ENCODE results near the gene ADCK1. TPM values are rescaled to one million over a fixed set of nuclear protein-coding genes. Genes with fewer than 3 reads are reported as not detected.

ADCK1 gene
- total and polyA plus RNA-seq, 2 experiments from 2014 or later: 6.7 to 11.2 TPM

DNA sequence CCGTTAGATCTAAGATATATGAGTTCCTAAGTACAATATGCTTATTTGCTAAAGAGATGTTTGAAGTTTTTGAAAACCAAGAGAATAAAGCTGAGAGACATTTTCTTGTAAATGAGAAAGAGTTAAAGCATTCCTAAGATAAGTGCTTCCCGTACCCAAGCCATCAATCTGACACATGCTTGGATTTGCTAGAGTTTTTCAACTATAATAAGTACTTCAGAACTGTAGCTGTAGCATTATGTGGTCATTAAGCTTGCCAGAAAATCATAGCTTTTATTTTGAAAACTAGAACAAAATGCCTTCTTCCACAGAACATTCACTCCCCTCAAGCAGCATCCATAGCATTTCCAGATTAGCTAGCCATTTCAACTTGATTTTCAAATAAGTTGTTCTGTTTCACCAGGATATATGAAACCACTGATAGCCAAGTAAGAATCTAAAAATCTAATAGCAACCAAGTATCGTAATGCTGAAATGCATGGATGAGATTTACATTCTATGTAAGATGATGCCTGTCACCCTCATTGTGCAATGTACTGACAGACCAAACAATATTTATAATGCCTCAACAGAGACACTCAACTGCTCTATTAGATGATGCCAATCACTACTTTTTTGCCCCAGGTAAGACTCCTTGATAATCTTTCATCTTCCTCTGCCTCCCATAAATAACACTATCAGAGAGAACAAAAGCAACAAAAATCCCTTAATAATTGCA is 47.0 kb upstream of the ADCK1 start:
- Histone ChIP-seq H3K36me3 (ENCODE audit: insufficient read depth) (peaks cover 56% of the 10 kb centered on the region), H3K4me1 (ENCODE audit: insufficient read depth) (no peaks in the 10 kb centered on the region), H3K27me3 (ENCODE audit: insufficient read depth) (no peaks in the 10 kb centered on the region), H2AFZ (no peak overlapping the region), H4K20me1 (replicated peaks; ENCODE audit: insufficient read depth) (peaks cover 37% of the 10 kb centered on the region; the same call in 1 of the 2 replicates), H3K4me3 (no peak overlapping the region), H3K27ac (ENCODE audit: low read depth) (no peak overlapping the region), H3K4me2 (no peak overlapping the region), H3F3A (replicated peaks; ENCODE audit: low read depth) (no peaks in the 10 kb centered on the region), H3K9me2 (ENCODE audit: insufficient read depth) (no peaks in the 10 kb centered on the region), H3K79me2 (replicated peaks; ENCODE audit: insufficient read depth) (peaks cover 45% of the 10 kb centered on the region)
- no peaks in the 10 kb centered on the region for H3K4me1 Mint-ChIP-seq
- no peak for TF ChIP-seq JUNB (IDR thresholded peaks at IDR 0.05; ENCODE audit: unreplicated experiment)
- TF ChIP-seq EZH2 (IDR thresholded peaks at IDR 0.05; ENCODE audit: low read depth, unreplicated experiment): no peak
- TF ChIP-seq ZNF331 (CRISPR knock-in tag; IDR thresholded peaks at IDR 0.05; ENCODE audit: low read depth): no peak
- TF ChIP-seq, protein P1, sequence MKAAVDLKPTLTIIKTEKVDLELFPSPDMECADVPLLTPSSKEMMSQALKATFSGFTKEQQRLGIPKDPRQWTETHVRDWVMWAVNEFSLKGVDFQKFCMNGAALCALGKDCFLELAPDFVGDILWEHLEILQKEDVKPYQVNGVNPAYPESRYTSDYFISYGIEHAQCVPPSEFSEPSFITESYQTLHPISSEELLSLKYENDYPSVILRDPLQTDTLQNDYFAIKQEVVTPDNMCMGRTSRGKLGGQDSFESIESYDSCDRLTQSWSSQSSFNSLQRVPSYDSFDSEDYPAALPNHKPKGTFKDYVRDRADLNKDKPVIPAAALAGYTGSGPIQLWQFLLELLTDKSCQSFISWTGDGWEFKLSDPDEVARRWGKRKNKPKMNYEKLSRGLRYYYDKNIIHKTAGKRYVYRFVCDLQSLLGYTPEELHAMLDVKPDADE (IDR thresholded peaks at IDR 0.05): no peak
- no peak for TF ChIP-seq CREB1 (CRISPR knock-in tag; IDR thresholded peaks at IDR 0.05; ENCODE audit: low read depth)
- TF ChIP-seq EZH2phosphoT487 (IDR thresholded peaks at IDR 0.05; ENCODE audit: unreplicated experiment): no peak
- no peak for TF ChIP-seq NANOG (IDR thresholded peaks at IDR 0.05; ENCODE audit: borderline replicate concordance)
- TF ChIP-seq, protein P2, sequence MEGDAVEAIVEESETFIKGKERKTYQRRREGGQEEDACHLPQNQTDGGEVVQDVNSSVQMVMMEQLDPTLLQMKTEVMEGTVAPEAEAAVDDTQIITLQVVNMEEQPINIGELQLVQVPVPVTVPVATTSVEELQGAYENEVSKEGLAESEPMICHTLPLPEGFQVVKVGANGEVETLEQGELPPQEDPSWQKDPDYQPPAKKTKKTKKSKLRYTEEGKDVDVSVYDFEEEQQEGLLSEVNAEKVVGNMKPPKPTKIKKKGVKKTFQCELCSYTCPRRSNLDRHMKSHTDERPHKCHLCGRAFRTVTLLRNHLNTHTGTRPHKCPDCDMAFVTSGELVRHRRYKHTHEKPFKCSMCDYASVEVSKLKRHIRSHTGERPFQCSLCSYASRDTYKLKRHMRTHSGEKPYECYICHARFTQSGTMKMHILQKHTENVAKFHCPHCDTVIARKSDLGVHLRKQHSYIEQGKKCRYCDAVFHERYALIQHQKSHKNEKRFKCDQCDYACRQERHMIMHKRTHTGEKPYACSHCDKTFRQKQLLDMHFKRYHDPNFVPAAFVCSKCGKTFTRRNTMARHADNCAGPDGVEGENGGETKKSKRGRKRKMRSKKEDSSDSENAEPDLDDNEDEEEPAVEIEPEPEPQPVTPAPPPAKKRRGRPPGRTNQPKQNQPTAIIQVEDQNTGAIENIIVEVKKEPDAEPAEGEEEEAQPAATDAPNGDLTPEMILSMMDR (conservative IDR thresholded peaks at IDR 0.05; ENCODE audit: low read depth in 2 of 2): no peak
- TF ChIP-seq STAT1 (IDR thresholded peaks at IDR 0.05; ENCODE audit: unreplicated experiment): no peak
- TF ChIP-seq ZNF114 (CRISPR knock-in tag; IDR thresholded peaks at IDR 0.05): no peak
- TF ChIP-seq, protein P3, sequence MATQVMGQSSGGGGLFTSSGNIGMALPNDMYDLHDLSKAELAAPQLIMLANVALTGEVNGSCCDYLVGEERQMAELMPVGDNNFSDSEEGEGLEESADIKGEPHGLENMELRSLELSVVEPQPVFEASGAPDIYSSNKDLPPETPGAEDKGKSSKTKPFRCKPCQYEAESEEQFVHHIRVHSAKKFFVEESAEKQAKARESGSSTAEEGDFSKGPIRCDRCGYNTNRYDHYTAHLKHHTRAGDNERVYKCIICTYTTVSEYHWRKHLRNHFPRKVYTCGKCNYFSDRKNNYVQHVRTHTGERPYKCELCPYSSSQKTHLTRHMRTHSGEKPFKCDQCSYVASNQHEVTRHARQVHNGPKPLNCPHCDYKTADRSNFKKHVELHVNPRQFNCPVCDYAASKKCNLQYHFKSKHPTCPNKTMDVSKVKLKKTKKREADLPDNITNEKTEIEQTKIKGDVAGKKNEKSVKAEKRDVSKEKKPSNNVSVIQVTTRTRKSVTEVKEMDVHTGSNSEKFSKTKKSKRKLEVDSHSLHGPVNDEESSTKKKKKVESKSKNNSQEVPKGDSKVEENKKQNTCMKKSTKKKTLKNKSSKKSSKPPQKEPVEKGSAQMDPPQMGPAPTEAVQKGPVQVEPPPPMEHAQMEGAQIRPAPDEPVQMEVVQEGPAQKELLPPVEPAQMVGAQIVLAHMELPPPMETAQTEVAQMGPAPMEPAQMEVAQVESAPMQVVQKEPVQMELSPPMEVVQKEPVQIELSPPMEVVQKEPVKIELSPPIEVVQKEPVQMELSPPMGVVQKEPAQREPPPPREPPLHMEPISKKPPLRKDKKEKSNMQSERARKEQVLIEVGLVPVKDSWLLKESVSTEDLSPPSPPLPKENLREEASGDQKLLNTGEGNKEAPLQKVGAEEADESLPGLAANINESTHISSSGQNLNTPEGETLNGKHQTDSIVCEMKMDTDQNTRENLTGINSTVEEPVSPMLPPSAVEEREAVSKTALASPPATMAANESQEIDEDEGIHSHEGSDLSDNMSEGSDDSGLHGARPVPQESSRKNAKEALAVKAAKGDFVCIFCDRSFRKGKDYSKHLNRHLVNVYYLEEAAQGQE (IDR thresholded peaks at IDR 0.05; ENCODE audit: unreplicated experiment): no peak
- TF ChIP-seq, protein P4, sequence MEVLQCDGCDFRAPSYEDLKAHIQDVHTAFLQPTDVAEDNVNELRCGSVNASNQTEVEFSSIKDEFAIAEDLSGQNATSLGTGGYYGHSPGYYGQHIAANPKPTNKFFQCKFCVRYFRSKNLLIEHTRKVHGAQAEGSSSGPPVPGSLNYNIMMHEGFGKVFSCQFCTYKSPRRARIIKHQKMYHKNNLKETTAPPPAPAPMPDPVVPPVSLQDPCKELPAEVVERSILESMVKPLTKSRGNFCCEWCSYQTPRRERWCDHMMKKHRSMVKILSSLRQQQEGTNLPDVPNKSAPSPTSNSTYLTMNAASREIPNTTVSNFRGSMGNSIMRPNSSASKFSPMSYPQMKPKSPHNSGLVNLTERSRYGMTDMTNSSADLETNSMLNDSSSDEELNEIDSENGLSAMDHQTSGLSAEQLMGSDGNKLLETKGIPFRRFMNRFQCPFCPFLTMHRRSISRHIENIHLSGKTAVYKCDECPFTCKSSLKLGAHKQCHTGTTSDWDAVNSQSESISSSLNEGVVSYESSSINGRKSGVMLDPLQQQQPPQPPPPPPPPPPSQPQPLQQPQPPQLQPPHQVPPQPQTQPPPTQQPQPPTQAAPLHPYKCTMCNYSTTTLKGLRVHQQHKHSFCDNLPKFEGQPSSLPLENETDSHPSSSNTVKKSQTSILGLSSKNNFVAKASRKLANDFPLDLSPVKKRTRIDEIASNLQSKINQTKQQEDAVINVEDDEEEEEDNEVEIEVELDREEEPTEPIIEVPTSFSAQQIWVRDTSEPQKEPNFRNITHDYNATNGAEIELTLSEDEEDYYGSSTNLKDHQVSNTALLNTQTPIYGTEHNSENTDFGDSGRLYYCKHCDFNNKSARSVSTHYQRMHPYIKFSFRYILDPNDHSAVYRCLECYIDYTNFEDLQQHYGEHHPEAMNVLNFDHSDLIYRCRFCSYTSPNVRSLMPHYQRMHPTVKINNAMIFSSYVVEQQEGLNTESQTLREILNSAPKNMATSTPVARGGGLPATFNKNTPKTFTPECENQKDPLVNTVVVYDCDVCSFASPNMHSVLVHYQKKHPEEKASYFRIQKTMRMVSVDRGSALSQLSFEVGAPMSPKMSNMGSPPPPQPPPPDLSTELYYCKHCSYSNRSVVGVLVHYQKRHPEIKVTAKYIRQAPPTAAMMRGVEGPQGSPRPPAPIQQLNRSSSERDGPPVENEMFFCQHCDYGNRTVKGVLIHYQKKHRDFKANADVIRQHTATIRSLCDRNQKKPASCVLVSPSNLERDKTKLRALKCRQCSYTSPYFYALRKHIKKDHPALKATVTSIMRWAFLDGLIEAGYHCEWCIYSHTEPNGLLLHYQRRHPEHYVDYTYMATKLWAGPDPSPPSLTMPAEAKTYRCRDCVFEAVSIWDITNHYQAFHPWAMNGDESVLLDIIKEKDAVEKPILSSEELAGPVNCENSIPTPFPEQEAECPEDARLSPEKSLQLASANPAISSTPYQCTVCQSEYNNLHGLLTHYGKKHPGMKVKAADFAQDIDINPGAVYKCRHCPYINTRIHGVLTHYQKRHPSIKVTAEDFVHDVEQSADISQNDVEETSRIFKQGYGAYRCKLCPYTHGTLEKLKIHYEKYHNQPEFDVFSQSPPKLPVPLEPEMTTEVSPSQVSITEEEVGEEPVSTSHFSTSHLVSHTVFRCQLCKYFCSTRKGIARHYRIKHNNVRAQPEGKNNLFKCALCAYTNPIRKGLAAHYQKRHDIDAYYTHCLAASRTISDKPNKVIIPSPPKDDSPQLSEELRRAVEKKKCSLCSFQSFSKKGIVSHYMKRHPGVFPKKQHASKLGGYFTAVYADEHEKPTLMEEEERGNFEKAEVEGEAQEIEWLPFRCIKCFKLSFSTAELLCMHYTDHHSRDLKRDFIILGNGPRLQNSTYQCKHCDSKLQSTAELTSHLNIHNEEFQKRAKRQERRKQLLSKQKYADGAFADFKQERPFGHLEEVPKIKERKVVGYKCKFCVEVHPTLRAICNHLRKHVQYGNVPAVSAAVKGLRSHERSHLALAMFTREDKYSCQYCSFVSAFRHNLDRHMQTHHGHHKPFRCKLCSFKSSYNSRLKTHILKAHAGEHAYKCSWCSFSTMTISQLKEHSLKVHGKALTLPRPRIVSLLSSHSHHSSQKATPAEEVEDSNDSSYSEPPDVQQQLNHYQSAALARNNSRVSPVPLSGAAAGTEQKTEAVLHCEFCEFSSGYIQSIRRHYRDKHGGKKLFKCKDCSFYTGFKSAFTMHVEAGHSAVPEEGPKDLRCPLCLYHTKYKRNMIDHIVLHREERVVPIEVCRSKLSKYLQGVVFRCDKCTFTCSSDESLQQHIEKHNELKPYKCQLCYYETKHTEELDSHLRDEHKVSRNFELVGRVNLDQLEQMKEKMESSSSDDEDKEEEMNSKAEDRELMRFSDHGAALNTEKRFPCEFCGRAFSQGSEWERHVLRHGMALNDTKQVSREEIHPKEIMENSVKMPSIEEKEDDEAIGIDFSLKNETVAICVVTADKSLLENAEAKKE (CRISPR knock-in tag; IDR thresholded peaks at IDR 0.05): no peak
- no peak for TF ChIP-seq POLR2AphosphoS5 (IDR thresholded peaks at IDR 0.05; ENCODE audit: low read depth)
- H3K27ac Mint-ChIP-seq: no peak overlapping the region
- DNase-seq (ENCODE audit: low spot score): no peak
- peaks cover 1% of the 10 kb centered on the region; the same call in 1 of the 3 replicates for H3K9me3 Mint-ChIP-seq
- H3K36me3 Mint-ChIP-seq (ENCODE audit: low read depth): peaks cover 68% of the 10 kb centered on the region
- no peak overlapping the region for H3K4me3 Mint-ChIP-seq
- ATAC-seq: no peak
- no peaks in the 10 kb centered on the region for H3K27me3 Mint-ChIP-seq (ENCODE audit: insufficient read depth, low read depth, poor library complexity)
